Uterus (tissue), 4 donors: ENCODE data around the gene FBXW12. TPM values are rescaled to one million over a fixed set of nuclear protein-coding genes. Genes with fewer than 3 reads are reported as not detected.

Source experiments
- DNase-seq, 2 donors: peaks; one replicate each; pipeline ENCODE4 v3.0.0-alpha.2; 2019 to 2020
- H3K27ac ChIP-seq, 2 donors: fragments of 200-600 bp; sonication (generic); 1 replicate in 1 of 2; 2 replicates in 1 of 2; pipeline ENCODE4 v1.5.1; 2016 to 2018
- H3K27me3 ChIP-seq, 2 donors: fragments of 200-600 bp; sonication (generic); one replicate each; pipeline ENCODE4 v1.5.1; 2018 to 2019; ENCODE audit warnings: control low read depth in 1 of 2
- H3K36me3 ChIP-seq, 2 donors: fragments of 200-600 bp; sonication (generic); one replicate each; pipeline ENCODE4 v1.5.1; 2019; ENCODE audit warnings: control low read depth in 1 of 2
- H3K4me1 ChIP-seq, 2 donors: fragments of 200-600 bp; sonication (generic); one replicate each; pipeline ENCODE4 v1.5.1; 2018 to 2019; ENCODE audit warnings: control low read depth in 1 of 2
- H3K4me3 ChIP-seq, 2 donors: fragments of 200-600 bp; sonication (generic); 1 replicate in 1 of 2; 2 replicates in 1 of 2; pipeline ENCODE4 v1.5.1; 2018 to 2019; ENCODE audit warnings: mild to moderate bottlenecking in 1 of 2
- H3K9me3 ChIP-seq, 2 donors: fragments of 200-600 bp; sonication (generic); one replicate each; pipeline ENCODE4 v1.5.1; 2019; ENCODE audit warnings: control low read depth in 1 of 2
- POLR2A ChIP-seq, 2 donors: fragments of 450-650 bp; IDR thresholded peaks; one replicate each; pipeline ENCODE4 v1.6.1; 2016; ENCODE audit warnings: antibody characterized with exemption in 2 of 2, mild to moderate bottlenecking in 1 of 2, moderate library complexity in 1 of 2
- intact Hi-C: fragments of 100-400 bp; cut with DNase I; formaldehyde crosslinking; loops from one replicate; pipeline ENCODE4 v1.15.1; 2023; ENCODE audit warnings: low total_unique reads
- total RNA-seq, 4 donors: library from RNA; depleted of rRNA in 3 of 4; stranded (reverse); fragments of >200 nt in 3 of 4; gene quantifications; one replicate each; pipeline versions ENCODE4 v1.1.0 to v1.2.4, GENCODE V29; 2014 to 2023
- TF ChIP-seq, protein P1 (sequence below), 4 experiments: fragments of 200-600 bp in 2 of 4; fragments of 450-650 bp in 2 of 4; sonication (generic) in 2 of 4; IDR thresholded peaks; one replicate each; pipeline ENCODE4 v1.5.1; 2016 to 2019; ENCODE audit warnings: antibody characterized with exemption in 4 of 4, mild to moderate bottlenecking in 2 of 4, moderate library complexity in 1 of 4
- donor health status: DM: yes; HTN: yes; CAD: no.

FBXW12 gene
- total RNA-seq, 4 donors from 2014 or later, result 0.37 to 0.55 TPM; not detected in 2

DNA sequence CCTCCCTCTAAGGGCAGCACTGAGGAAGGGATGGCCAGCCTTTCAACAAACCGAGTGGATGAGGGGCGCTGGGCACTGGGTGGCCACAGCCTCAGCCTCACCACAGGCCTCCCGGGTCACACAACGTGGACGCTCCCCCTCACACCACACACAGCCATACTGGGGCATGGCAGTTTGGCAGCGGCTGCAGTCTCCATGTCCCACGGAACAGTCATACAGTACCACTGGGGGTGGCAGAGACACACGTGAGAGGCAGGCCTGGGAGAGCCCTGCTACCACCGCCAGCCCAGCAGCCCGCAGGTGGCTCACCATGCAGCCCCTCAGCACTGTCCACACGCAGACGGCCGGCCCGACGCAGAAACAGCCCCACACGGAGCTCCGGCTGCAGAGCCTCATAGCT lies 46.1 kb downstream of the FBXW12 start:
- Histone ChIP-seq H3K27me3 (no peaks in the 10 kb centered on the region), H3K9me3 (no peaks in the 10 kb centered on the region), H3K27ac (no peak overlapping the region), H3K36me3 (no peaks in the 10 kb centered on the region), H3K4me3 (no peak overlapping the region), H3K4me1 (no peaks in the 10 kb centered on the region)
- TF ChIP-seq POLR2A (IDR thresholded peaks at IDR 0.05), result no peak
- TF ChIP-seq, protein P1, sequence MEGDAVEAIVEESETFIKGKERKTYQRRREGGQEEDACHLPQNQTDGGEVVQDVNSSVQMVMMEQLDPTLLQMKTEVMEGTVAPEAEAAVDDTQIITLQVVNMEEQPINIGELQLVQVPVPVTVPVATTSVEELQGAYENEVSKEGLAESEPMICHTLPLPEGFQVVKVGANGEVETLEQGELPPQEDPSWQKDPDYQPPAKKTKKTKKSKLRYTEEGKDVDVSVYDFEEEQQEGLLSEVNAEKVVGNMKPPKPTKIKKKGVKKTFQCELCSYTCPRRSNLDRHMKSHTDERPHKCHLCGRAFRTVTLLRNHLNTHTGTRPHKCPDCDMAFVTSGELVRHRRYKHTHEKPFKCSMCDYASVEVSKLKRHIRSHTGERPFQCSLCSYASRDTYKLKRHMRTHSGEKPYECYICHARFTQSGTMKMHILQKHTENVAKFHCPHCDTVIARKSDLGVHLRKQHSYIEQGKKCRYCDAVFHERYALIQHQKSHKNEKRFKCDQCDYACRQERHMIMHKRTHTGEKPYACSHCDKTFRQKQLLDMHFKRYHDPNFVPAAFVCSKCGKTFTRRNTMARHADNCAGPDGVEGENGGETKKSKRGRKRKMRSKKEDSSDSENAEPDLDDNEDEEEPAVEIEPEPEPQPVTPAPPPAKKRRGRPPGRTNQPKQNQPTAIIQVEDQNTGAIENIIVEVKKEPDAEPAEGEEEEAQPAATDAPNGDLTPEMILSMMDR (IDR thresholded peaks at IDR 0.05), result no peak
- DNase-seq, result no peak
- intact Hi-C loops, result no loop called here

DNA sequence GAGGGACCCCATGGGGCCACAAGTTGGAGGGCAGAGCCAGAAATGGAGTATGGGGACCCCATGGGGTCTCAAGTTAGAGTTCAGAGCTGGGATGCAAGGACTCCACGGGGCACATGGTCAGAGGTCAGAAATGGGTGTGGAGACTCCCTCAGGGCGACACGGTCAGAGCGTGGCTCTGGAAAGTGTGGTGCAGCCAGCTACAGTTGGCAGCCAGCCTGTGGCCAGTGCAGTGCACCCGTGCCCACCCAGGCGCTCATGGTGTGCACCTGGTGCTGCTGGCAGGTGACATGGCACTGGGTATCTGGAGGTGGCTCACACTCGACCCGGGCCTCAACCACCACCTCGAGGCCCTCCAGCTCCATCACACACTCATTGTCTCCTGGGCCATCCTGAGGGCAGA lies 46.6 kb downstream of the FBXW12 start:
- no peak for TF ChIP-seq POLR2A (IDR thresholded peaks at IDR 0.05)
- TF ChIP-seq, protein P1 (IDR thresholded peaks at IDR 0.05), result no peak
- H3K27ac ChIP-seq, result no peak overlapping the region
- H3K9me3 ChIP-seq, result no peaks in the 10 kb centered on the region
- no peak for DNase-seq
- intact Hi-C loops, result no loop called here
- peaks cover 0 to 3% of the 10 kb centered on the region in 2 donors for H3K4me1 ChIP-seq
- H3K4me3 ChIP-seq, result no peak overlapping the region
- H3K27me3 ChIP-seq, result no peaks in the 10 kb centered on the region
- H3K36me3 ChIP-seq, result no peaks in the 10 kb centered on the region

DNA sequence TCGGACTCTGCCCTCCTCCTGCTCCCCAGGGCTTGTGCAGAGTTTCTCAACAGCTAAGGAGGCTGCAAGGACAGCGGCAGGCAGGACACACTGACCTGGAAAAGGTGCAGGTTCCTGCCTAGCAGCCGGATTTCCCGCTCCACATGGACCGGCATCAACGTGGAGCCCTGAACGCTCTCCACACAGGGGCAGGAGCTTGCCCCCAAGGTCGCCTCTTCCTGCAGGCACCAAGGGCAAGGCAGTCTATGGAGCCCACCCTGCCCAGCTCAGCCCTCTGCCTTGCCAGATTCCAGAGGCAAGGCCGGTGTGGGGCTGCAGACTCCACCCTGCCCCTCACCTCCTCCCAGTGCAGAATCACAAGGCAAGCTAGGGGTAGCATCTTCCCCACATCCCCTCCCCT lies 47.1 kb downstream of the FBXW12 start:
- intact Hi-C loops, result no loop called here
- no peaks in the 10 kb centered on the region for H3K9me3 ChIP-seq
- TF ChIP-seq POLR2A (IDR thresholded peaks at IDR 0.05), result no peak
- TF ChIP-seq, protein P1 (IDR thresholded peaks at IDR 0.05), result no peak
- no peak overlapping the region for H3K27ac ChIP-seq
- H3K36me3 ChIP-seq, result no peaks in the 10 kb centered on the region
- no peaks in the 10 kb centered on the region for H3K27me3 ChIP-seq
- H3K4me1 ChIP-seq, result peaks cover 0 to 8% of the 10 kb centered on the region in 2 donors
- DNase-seq, result no peak
- no peak overlapping the region for H3K4me3 ChIP-seq

DNA sequence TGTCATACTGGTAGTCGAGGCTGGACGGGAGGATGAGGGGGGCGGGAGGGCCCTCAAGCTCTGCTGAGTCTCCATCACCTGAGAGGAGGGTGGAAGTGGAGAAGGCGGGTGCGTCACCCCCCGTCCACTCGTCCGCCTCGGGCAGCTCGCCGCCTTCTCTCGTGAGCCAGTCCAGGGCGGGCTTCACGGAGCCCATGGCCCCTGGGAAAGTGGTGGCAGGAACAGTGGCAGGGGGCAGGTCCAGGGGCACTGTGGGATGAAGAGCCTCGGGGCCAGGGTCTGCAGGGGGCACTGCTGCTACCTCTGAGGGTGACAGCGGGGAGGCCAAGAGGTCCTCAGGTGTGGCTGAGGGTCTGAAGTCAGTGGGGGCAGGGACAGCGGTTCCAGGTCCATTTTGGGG lies 47.6 kb downstream of the FBXW12 start:
- Histone ChIP-seq H3K36me3 (no peaks in the 10 kb centered on the region), H3K27ac (no peak overlapping the region), H3K4me3 (no peak overlapping the region), H3K27me3 (no peaks in the 10 kb centered on the region), H3K4me1 (peaks cover 0 to 11% of the 10 kb centered on the region in 2 donors), H3K9me3 (no peaks in the 10 kb centered on the region)
- DNase-seq, result no peak
- intact Hi-C loops, result no loop called here
- no peak for TF ChIP-seq POLR2A (IDR thresholded peaks at IDR 0.05)
- TF ChIP-seq, protein P1 (IDR thresholded peaks at IDR 0.05), result no peak

DNA sequence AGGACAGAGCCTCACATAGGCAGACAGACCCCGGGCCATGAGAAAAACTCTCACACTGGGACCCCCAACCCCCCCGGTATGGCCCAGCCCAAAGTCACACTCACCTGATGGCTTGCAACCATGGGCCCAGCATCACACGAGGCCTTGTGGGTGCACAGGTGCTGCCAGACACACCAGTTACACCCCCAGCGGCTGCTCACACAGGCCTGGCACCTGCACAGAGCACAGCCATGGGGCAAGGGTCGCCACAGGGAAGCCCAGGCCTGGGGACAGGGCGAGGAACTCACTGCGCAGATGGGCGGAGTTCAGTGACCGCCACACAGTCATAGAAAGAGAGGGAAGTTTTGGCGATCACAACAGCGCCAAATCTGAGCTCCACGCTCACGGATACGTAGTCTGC lies 48.5 kb downstream of the FBXW12 start:
- TF ChIP-seq POLR2A (IDR thresholded peaks at IDR 0.05), result no peak
- TF ChIP-seq, protein P1 (IDR thresholded peaks at IDR 0.05), result no peak
- intact Hi-C loops, result no loop called here

More for the DNA sequence above, 48.5 kb downstream of the FBXW12 start:
- H3K36me3 ChIP-seq, result no peaks in the 10 kb centered on the region
- H3K4me3 ChIP-seq, result no peak overlapping the region
- no peaks in the 10 kb centered on the region for H3K9me3 ChIP-seq
- H3K4me1 ChIP-seq, result peaks cover 0 to 19% of the 10 kb centered on the region in 2 donors
- no peak overlapping the region for H3K27ac ChIP-seq
- DNase-seq, result no peak
- no peaks in the 10 kb centered on the region for H3K27me3 ChIP-seq
